Head of caudate nucleus (tissue), 42 donors: Measurements from ENCODE around the gene TPSG1.
"Not testable (repeated sequence)": the region's sequence is repeated elsewhere in the genome, so short reads cannot be mapped to it uniquely, and the experiment has no call there.

Experiments used
- DNase-seq, 42 donors: peaks; one replicate each; pipeline versions ENCODE4 v3.0.0 to v3.0.0-alpha.2; 2020 to 2021; ENCODE audit warnings: mixed read lengths in 7 of 42
- intact Hi-C: fragments of 100-400 bp; cut with DNase I; formaldehyde crosslinking; loops from one replicate; pipeline ENCODE4 v1.15.0; 2022

Gene TPSG1

GRCh38 chr16:1258225-1258600 is 33.1 kb upstream of the TPSG1 start:
- intact Hi-C loops, result no loop called here

GRCh38 chr16:1257561-1258224 is 32.6 kb upstream of the TPSG1 start:
- DNase-seq, result peak in 1 of 42 donors; percentile 1
- intact Hi-C loops, result no loop called here

More at GRCh38 chr16:1258225-1258600, 33.1 kb upstream of the TPSG1 start:
- no peak for DNase-seq

GRCh38 chr16:1256874-1257322 is 31.8 kb upstream of the TPSG1 start:
- DNase-seq, result peak in 1 of 42 donors; percentile 2
- intact Hi-C loops, result no loop called here

DNA sequence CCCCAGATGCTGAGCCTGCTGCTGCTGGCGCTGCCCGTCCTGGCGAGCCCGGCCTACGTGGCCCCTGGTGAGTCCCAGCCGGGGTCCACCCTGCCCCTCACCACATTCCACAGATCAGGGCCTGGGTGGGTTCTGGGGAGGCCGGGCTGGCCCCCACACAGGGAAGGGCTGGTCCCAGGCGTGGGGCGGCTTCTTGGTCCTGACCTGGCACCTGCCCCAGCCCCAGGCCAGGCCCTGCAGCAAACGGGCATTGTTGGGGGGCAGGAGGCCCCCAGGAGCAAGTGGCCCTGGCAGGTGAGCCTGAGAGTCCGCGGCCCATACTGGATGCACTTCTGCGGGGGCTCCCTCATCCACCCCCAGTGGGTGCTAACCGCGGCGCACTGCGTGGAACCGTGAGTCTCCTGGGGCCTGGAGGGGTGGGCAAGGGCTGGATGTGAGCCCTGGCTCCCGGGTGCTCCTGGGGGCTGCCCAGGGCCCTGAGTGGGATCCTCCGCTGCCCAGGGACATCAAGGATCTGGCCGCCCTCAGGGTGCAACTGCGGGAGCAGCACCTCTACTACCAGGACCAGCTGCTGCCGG is 31.3 kb upstream of the TPSG1 start:
- DNase-seq, result peak in 1 of 42 donors; percentile 0
- intact Hi-C loops, result not testable (repeated sequence)

DNA sequence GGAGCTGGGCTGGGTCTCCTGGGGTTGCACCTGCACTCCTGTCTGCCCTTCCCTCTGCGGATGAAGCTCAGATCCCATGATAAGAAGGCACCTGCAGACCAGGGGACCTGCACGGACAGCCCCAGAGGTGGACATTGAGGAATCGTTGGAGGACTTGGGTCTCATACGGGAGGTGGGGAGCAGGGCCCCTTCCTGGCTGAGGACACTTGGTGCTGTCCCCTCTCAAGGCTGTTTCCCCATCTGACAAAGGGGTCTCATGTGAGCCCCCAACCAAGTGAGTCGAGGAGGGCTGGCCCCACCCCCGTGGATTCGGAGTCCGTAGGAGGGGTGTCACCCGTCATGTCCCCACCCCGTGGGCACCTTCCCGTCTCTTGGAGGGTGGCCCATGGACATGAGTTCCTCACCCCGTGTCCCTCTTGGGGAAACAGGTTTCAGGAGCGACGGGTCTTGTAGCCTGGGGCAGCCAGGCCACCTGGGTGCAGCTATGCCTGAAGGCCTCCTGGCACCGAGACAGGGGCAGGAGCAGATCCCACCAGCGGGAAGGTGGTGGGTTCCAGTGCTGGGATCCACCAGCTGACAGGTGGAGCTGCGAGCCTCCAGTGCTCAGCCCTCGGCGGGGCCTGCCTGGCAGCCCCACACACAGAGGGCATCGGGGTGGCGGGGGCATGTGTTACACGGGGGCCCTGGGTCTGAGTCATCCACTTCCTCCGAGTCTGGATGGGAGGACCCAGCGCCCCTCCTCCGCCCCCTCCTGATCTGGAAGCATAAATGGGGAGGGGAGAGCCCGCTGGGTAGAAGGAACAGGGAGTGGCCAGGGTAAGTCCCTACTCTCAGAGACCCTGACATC is 30.4 kb upstream of the TPSG1 start, which contains the start of gene TPSD1:
Gene TPSD1 (plus strand): TSS at position 794 of the 847 bp plus-strand sequence. CDS start 212 bp downstream, outside the sequence.
- intact Hi-C loops, DNase-seq: not testable (repeated sequence)

- intact Hi-C loops, DNase-seq: not testable (repeated sequence)
Observed at GRCh38 chr16:1254821-1255220, 29.8 kb upstream of the TPSG1 start.

- DNase-seq, intact Hi-C loops: not testable (repeated sequence)
Observed at GRCh38 chr16:1253701-1254364, 28.8 kb upstream of the TPSG1 start.

GRCh38 chr16:1249031-1249755 is 24.1 kb upstream of the TPSG1 start:
- DNase-seq, intact Hi-C loops: not testable (repeated sequence)

DNA sequence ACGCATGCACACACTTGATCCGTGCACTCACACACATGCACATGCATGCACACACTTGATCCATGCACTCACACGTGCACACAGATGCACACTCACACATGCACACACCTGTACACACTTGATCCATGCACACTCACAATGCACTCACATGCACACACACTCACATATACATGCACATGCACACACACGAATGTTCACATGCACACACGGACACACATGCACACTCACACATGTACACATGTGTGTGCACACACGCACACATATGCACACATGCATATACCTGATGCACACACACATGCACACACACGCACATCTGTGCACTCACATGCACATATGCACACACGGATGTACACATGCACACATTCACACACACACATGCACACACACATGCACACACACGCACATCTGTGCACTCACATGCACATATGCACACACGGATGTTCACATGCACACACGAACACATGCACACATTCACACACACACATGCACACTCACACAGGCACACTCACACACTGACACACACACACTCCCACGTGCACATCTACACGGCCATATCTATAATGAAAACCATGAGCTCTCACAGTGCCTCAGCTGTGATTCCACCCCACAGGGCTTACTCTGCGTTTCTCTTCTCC is 23.0 kb upstream of the TPSG1 start:
- DNase-seq, intact Hi-C loops: not testable (repeated sequence)

- intact Hi-C loops, result no loop called here
- no peak for DNase-seq
Observed at GRCh38 chr16:1245452-1246020, 20.5 kb upstream of the TPSG1 start.

DNA sequence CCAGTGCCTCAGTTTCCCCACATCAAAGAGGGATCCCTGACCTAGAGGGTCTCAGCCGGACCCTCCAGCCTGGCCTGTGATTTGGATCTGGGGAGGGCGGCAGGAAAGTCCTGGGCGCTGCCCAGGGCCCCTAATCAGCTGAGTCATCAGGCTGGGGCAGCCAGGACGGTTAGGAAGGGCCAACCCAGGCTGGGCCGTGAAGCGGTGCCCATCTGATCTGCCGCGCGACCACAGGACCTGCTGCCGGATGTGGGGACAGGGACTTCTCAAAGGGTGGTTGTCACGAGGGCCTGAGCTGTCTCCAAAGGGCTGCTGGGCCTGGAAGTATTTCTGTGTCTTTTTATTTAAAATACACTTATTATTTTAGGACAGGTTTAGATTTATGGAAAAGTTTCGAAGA is 19.8 kb upstream of the TPSG1 start:
- DNase-seq, result peak in 1 of 42 donors; percentile 31
- intact Hi-C loops, result no loop called here

- DNase-seq, intact Hi-C loops: not testable (repeated sequence)
Observed at GRCh38 chr16:1243907-1244850, 19.1 kb upstream of the TPSG1 start.

GRCh38 chr16:1243363-1243762 is 18.3 kb upstream of the TPSG1 start:
- intact Hi-C loops, DNase-seq: not testable (repeated sequence)

DNA sequence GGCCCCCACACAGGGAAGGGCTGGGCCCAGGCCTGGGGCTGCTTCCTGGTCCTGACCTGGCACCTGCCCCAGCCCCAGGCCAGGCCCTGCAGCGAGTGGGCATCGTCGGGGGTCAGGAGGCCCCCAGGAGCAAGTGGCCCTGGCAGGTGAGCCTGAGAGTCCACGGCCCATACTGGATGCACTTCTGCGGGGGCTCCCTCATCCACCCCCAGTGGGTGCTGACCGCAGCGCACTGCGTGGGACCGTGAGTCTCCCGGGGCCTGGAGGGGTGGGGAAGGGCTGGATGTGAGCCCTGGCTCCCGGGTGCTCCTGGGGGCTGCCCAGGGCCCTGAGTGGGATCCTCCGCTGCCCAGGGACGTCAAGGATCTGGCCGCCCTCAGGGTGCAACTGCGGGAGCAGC is 16.0 kb upstream of the TPSG1 start:
- DNase-seq, intact Hi-C loops: not testable (repeated sequence)

DNA sequence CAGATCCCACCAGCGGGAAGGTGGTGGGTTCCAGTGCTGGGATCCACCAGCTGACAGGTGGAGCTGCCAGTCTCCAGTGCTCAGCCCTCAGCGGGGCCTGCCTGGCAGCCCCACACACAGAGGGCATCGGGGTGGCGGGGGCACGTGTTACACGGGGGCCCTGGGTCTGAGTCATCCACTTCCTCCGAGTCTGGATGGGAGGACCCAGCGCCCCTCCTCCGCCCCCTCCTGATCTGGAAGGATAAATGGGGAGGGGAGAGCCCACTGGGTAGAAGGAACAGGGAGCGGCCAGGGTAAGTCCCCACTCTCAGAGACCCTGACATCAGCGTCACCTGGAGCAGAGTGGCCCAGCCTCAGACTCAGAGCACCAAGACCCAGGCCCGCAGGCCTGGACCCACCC is 15.4 kb upstream of the TPSG1 start, which contains the start of gene TPSAB1:
Gene TPSAB1 (plus strand): TSS at position 270 of the 400 bp plus-strand sequence. CDS start 234 bp downstream, outside the sequence.
- intact Hi-C loops, DNase-seq: not testable (repeated sequence)

DNA sequence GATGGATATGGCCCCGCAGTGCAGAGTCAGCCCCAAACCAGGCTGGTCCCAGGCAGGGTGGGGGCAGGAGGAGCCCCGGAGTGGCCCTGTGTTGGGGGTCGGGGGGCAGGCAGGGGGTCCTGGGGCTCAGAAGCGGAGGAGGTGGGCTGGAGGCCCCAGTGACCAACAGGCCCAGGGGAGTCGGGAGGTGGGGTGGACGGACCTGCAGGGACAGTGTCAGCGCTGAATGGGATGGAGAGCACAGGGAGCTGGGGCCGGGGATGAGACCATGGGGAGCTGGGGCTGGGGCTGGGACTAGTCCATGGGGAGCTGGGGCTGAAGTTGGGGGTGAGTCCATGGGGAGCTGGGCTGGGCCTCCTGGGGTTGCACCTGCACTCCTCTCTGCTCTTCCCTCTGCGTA is 14.5 kb upstream of the TPSG1 start:
- intact Hi-C loops, result not testable (repeated sequence)
- DNase-seq, result peak in 1 of 42 donors; percentile 1
